ENCODE results near the gene COASY.
"Not testable (repeated sequence)": the region's sequence is repeated elsewhere in the genome, so short reads cannot be mapped to it uniquely, and the experiment has no call there.

Gene COASY

GRCh38 chr17:42608305-42609181, 46.6 kb downstream of the COASY start:
- in situ Hi-C loops (cut with MboI; ENCODE audit: low sequenced_read_pairs), result no loop called here

GRCh38 chr17:42609182-42609813, 47.4 kb downstream of the COASY start, which contains the start of the genes RETREG3 and TUBG1:
Gene RETREG3 (minus strand): TSS chr17:42609374. CDS start chr17:42609324, 50 bp downstream.
Gene TUBG1 (plus strand): TSS chr17:42609683. CDS start chr17:42609738, 55 bp downstream.
- in situ Hi-C loops (cut with MboI; ENCODE audit: low sequenced_read_pairs), result no loop called here

GRCh38 chr17:42609814-42610801, 48.2 kb downstream of the COASY start:
- in situ Hi-C loops (cut with MboI; ENCODE audit: low sequenced_read_pairs), result not testable (repeated sequence)

GRCh38 chr17:42612013-42612412, 50.1 kb downstream of the COASY start:
- in situ Hi-C loops (cut with MboI; ENCODE audit: low sequenced_read_pairs), result no loop called here

- in situ Hi-C loops (cut with MboI; ENCODE audit: low sequenced_read_pairs), result no loop called here
Observed at GRCh38 chr17:42613699-42614295, 51.8 kb downstream of the COASY start.
